HG02885 (cell line): ENCODE data around the gene CMC4.

Experiments used
- ATAC-seq: cut with Tn5 transposase; IDR thresholded peaks from one replicate; pipeline ENCODE4 v1.9.1; 2021; ENCODE audit warnings: mild to moderate bottlenecking; ENCODE audit not compliant: unreplicated experiment, poor library complexity

Gene CMC4

DNA sequence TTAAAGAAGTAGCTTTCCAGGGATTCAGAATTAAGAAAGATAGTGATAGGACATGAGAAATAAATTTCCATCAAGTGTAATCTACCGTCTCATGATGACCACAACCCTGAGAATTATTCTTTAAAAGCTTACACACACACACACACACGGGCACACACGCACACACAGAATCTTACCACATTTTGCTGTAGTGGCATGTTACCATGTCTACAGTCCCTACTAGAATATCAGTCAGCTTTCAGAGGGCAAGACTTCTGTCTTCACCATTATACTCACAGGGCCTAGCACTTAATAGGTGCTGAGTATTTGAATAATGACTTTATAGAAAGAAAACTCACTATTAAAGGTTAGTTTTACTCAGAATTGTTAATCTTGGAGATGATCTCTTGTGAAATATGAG lies 15.4 kb downstream of the CMC4 start:
- no peak for ATAC-seq

- no peak for ATAC-seq
These were observed 16.7 kb downstream of the CMC4 start for GRCh38 chrX:155054255-155054654.

DNA sequence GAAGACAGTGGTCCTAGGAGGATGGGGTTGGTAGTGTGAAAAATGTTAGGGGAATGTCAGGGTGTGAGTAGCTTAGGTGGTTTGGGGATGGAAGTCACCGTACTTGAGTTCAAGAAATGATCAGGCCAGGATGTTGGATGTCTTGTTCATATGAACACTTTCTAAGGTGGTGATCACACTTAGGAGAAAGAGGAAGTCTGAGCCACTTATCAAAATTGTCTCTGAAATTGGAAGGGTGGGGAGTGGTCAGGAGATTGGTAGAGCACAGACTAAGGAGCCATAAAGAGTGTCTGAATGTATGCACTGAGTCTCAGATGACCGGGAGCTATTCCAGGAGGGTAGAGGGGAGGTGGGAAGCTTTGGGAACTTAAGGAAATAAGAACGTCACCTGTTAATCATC lies 17.3 kb downstream of the CMC4 start:
- no peak for ATAC-seq

GRCh38 chrX:155052738-155053498 lies 18.0 kb downstream of the CMC4 start:
- ATAC-seq: no peak

DNA sequence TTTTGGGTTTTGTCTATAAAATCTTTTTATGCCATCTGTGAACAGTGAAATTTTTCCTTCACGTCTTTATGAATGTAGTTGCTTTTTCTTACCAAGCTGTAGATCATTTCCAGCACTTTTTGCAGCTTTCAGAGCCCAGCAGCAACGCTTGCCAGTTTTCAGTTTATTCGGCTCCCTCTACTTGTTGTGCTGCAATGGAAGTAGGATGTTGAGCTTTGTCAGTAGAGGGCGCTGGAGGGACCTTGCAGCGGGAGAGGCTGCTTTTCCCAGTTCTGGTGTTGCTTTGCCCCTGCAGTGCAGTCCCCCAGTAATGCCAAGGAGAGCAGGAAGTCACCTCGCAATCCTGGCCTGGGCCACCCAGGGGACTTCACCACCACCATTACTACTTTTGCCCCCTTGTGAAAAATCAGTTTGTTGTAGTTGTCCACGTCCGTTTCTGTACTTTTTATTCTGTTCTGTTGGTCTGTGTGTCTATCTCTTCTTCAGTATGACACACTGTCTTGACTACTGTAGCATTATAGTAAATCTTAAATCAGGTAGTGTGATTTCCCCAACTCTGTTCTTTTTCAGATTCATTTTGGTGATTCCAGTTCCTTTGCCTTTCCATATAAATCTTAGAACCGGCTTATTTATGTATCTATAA lies 21.8 kb downstream of the CMC4 start:
- ATAC-seq: no peak

DNA sequence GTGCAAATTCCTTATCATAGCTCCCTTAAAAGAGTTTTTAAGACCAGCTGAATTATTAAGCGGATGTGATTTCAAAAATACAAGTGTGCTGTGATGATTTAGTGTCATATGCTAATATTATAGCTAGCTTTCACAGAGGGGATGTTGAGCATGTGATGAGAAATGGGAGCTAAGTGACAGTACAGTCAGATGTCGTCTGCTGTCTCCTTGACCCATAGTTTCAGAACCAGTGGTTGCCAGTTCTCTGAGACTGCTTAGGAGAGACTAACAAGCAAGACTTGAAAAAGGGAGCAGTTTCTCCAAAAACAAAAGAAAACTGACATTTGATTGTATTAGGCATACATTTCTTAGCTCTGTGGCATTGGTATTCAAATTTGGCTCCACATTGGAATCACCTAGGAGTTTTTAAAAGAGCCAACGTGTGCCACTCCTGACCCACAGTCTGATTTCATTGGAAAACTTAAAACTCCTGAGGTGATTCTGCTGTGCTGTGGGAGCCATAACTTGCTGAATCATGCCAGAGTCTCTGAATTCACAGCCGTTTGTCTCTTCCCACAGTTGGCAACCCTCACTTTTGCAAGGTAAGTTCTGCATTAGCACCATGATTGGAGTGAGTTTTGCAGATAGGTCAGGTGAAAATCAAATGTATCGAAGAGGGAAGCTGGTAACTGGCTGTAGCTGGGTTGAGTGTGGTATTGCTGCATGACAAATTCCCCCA lies 24.0 kb downstream of the CMC4 start:
- ATAC-seq: no peak

- no peak for ATAC-seq
These were observed 24.7 kb downstream of the CMC4 start for GRCh38 chrX:155046129-155046810.

DNA sequence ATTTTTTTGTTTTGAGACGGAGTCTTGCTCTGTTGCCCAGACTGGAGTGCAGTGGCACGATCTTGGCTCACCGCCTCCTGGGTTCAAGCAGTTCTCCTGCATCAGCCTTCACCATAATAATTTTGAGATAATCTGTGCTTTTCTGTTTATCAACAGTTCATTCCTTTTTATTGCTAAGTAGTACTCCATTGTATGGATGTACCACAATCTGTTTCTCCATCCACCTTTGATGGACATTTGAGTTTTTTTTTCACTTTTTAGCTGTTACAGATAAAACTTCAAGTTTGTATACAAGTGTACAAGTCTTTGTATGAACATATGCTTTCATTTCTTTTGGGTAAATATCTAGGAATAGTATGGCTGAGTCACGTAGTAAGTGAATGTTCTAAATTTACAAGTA lies 35.2 kb downstream of the CMC4 start:
- ATAC-seq: no peak

- no peak for ATAC-seq
These were observed 39.3 kb downstream of the CMC4 start for GRCh38 chrX:155031657-155032056.

- no peak for ATAC-seq
These were observed 42.1 kb downstream of the CMC4 start for GRCh38 chrX:155028877-155029291.

DNA sequence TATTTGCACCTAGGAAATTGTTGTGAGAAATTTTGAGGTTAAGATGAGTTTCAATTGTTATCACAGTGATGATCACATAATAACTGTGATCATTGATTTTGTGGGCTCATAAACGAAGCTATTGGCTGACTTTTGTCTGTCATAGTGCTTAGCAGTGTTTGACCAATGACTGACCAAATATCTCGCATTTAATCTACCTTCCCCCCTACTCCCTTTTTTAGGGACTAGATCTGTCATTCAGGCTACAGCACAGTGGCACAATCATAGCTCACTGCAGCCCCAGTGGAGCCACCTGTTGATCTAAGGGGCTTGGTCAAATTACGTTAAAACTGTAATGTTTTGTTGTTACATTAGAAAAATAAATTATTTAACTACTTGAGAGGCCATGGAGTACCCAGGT lies 42.8 kb downstream of the CMC4 start:
- ATAC-seq: no peak

DNA sequence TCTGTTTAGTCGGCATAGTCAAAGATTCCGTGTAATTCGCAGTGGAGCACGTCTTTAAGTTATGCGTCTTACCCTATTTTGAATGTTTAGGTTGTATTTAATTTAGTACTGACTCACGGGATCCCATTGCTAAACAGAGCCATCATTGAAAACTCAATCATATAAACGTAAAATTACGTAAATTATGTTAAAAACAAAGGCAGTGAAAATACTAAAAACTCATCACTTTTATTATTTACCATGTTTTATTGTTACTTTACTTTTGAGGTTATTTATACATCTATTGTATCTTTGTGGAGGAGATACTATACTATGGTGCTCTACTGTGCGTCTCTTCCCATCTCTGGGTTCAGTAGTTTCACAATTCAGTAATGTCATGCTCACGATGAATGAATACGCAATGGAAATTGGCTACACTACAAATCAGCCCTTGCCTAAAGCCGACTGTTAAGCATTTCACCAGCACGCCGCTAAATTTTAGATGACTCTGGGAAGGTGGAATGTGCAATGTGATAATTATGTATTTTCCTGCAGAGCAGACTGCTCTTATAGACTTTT lies 43.3 kb downstream of the CMC4 start:
- ATAC-seq: no peak

DNA sequence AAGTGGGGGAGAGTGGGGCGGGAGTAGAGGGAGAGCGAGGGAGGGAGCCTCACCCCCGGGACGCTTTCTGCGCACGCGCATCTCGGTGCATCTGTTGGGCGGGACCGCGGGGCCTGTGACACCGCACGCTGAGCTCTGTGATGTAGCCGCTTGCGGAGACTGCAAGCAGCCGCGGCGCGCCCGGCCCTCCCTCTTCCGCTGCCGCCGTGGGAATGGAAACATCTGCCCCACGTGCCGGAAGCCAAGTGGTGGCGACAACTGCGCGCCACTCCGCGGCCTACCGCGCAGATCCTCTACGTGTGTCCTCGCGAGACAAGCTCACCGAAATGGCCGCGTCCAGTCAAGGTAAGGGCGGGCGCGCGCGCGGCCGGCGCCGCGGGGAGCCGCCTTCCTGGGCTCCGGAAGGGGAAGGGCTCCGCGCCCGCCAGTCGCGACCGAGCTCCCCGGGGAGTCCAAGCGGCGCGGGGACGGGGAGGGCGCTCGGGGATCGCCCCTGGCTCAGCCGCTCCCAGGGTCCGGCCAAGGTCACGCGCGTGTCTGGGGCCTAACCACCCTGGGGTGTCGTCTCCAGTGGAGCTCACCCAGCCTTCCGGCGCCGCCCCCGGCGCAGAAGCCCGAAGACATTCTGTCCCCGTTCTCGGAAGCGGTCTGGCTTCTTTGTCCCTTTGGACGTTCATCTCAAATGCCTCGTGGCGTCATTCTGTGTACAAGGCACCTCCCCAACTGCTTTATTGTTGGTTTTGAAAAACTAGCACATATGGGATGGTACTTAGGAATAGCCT lies 44.0 kb downstream of the CMC4 start, which contains the start of gene FUNDC2:
FUNDC2 (plus strand) TSS at position 118 of the 782 bp plus-strand sequence; CDS start at position 213, 95 bp downstream.
- ATAC-seq: peak; percentile 87

GRCh38 chrX:155026420-155026726 lies 44.6 kb downstream of the CMC4 start:
- ATAC-seq: no peak

DNA sequence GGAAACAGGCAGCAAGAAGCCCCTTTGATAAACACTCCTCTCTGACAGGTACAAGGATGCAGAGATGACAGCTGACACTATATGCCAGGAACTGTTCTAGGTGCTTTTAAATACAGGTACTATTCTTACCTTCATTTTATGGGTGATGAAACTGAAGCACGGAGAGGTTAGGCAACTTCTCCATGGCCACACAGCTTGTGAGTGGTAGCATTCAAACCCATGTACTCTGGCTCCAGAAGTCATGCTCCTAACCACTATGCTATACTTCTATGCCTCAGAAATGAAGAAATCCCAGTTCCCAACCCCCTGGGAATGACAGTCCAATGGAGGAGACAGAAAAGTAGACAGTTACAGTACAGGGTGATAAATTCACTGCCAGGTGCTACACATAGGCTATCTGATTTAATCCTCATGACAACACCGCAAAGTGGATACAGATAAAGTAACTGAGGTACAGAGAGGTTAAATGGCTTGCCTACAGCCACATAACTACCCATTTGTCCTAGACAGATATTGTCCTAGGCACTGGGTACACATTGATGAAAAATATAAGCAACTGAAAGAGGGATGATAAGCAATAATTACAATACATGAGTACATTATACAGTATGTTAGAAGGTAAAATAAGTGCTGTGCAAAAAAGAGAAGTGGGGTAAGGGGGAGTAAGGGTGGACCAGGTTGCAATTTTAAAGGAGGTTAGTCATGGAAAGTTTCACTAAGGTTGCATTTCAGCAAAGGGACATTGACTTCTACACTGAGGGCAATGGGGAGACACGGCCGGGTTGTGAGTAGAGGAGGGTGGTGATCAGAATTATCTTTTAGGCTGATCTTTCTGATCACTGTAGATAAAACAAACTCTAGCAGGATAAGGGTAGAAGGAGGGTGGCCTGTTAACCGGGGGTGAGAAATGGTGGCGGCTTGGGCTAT lies 46.8 kb downstream of the CMC4 start:
- no peak for ATAC-seq

- no peak for ATAC-seq
These were observed 48.4 kb downstream of the CMC4 start, which contains the start of gene F8 for GRCh38 chrX:155022585-155022984. Gene F8 (minus strand): TSS chrX:155022723. CDS start chrX:155022552, 171 bp downstream.

GRCh38 chrX:155020591-155020990 lies 50.3 kb downstream of the CMC4 start:
- ATAC-seq: no peak
